Liver (tissue), 9 donors: ENCODE measurements around the gene LVRN. TPM values are rescaled to one million over a fixed set of nuclear protein-coding genes. Genes with fewer than 3 reads are reported as not detected.

Experiments
- DNase-seq: peaks from one replicate; pipeline ENCODE4 v3.0.0-alpha.2; 2017; ENCODE audit warnings: low spot score
- H3K27ac ChIP-seq, 2 donors: one replicate each; pipeline ENCODE4 v1.7.0; 2013; ENCODE audit warnings: inconsistent platforms in 2 of 2, low read length in 2 of 2, control low read depth in 1 of 2, low read depth in 1 of 2, mild to moderate bottlenecking in 1 of 2
- H3K27me3 ChIP-seq, 4 donors: one replicate each; pipeline versions ENCODE4 v1.6.1 to v1.7.0; 2013; ENCODE audit warnings: low read length in 3 of 4, inconsistent platforms in 1 of 4, mild to moderate bottlenecking in 1 of 4, moderate library complexity in 1 of 4; ENCODE audit not compliant: control insufficient read depth in 4 of 4, insufficient read depth in 4 of 4
- H3K36me3 ChIP-seq, 4 donors: one replicate each; pipeline versions ENCODE4 v1.6.1 to v1.7.0; 2013; ENCODE audit warnings: low read length in 3 of 4, mild to moderate bottlenecking in 3 of 4, low read depth in 1 of 4, moderate library complexity in 1 of 4; ENCODE audit not compliant: control insufficient read depth in 4 of 4, insufficient read depth in 3 of 4
- H3K4me1 ChIP-seq, 4 donors: one replicate each; pipeline versions ENCODE4 v1.6.1 to v1.7.0; 2013; ENCODE audit warnings: low read length in 3 of 4, mild to moderate bottlenecking in 3 of 4, moderate library complexity in 1 of 4; ENCODE audit not compliant: control insufficient read depth in 4 of 4, insufficient read depth in 4 of 4
- H3K4me3 ChIP-seq, 3 donors: one replicate each; pipeline versions ENCODE4 v1.6.1 to v1.7.0; 2013; ENCODE audit warnings: low read length in 3 of 3, control low read depth in 1 of 3, low read depth in 1 of 3, mild to moderate bottlenecking in 1 of 3
- H3K9ac ChIP-seq, 2 donors: one replicate each; pipeline ENCODE4 v1.7.0; 2013; ENCODE audit warnings: low read length in 2 of 2, mild to moderate bottlenecking in 2 of 2, moderate library complexity in 2 of 2, control low read depth in 1 of 2, low read depth in 1 of 2
- H3K9me3 ChIP-seq, 4 donors: one replicate each; pipeline versions ENCODE4 v1.6.1 to v1.7.0; 2013; ENCODE audit warnings: low read length in 3 of 4; ENCODE audit not compliant: control insufficient read depth in 4 of 4
- EGR1 ChIP-seq, 2 donors: IDR thresholded peaks; 2 replicates each; pipeline ENCODE4 v1.6.1; 2016 to 2018; ENCODE audit warnings: antibody characterized with exemption in 2 of 2, low read depth in 2 of 2
- FOXA1 ChIP-seq: IDR thresholded peaks from 2 replicates; pipeline ENCODE4 v1.6.1; 2016; ENCODE audit warnings: antibody characterized with exemption
- FOXA2 ChIP-seq: IDR thresholded peaks from 2 replicates; pipeline ENCODE4 v1.6.1; 2016; ENCODE audit warnings: antibody characterized with exemption
- GABPA ChIP-seq, 2 donors: IDR thresholded peaks in 1 of 2; conservative IDR thresholded peaks in 1 of 2; 2 replicates each; pipeline ENCODE4 v1.6.1; 2016; ENCODE audit warnings: antibody characterized with exemption in 2 of 2, mild to moderate bottlenecking in 1 of 2, moderate library complexity in 1 of 2
- HNF4A ChIP-seq, 2 donors: conservative IDR thresholded peaks; 2 replicates each; pipeline ENCODE4 v1.6.1; 2016; ENCODE audit warnings: antibody characterized with exemption in 2 of 2, mild to moderate bottlenecking in 2 of 2
- HNF4G ChIP-seq: IDR thresholded peaks from 2 replicates; pipeline ENCODE4 v1.6.1; 2016; ENCODE audit warnings: antibody characterized with exemption
- JUND ChIP-seq, 2 donors: IDR thresholded peaks; 2 replicates each; pipeline ENCODE4 v1.6.1; 2016; ENCODE audit warnings: antibody characterized with exemption in 2 of 2
- NR2F2 ChIP-seq: IDR thresholded peaks from 2 replicates; pipeline ENCODE4 v1.6.1; 2016; ENCODE audit warnings: antibody characterized with exemption
- RAD21 ChIP-seq, 2 donors: IDR thresholded peaks; 2 replicates each; pipeline ENCODE4 v1.6.1; 2016; ENCODE audit warnings: antibody characterized with exemption in 2 of 2, mild to moderate bottlenecking in 2 of 2
- RXRA ChIP-seq, 2 donors: IDR thresholded peaks; 2 replicates each; pipeline ENCODE4 v1.6.1; 2017 to 2018; ENCODE audit warnings: antibody characterized with exemption in 2 of 2, mild to moderate bottlenecking in 1 of 2
- SP1 ChIP-seq: IDR thresholded peaks from 2 replicates; pipeline ENCODE4 v1.6.1; 2018; ENCODE audit warnings: antibody characterized with exemption, mild to moderate bottlenecking
- TAF1 ChIP-seq: conservative IDR thresholded peaks from 2 replicates; pipeline ENCODE4 v1.6.1; 2016; ENCODE audit warnings: antibody characterized with exemption, mild to moderate bottlenecking
- YY1 ChIP-seq: IDR thresholded peaks from 2 replicates; pipeline ENCODE4 v1.6.1; 2016; ENCODE audit warnings: antibody characterized with exemption, mild to moderate bottlenecking
- WGBS: extraction: QIAGEN DNeasy Blood & Tissue Kit; methylation state at CpG from one replicate; pipeline ENCODE4 v1.1.7; 2013; 5-methylcytosine and 5-hydroxymethylcytosine counted together
- polyA plus RNA-seq, 2 donors: library from polyadenylated mRNA; stranded (reverse) in 1 of 2; unstranded in 1 of 2; fragments of 200-250 nt in 1 of 2; fragments of >200 nt in 1 of 2; fragmentation: Nextera tagmentation in 1 of 2; extraction: Ambion mirVana in 1 of 2; gene quantifications; one replicate each; pipeline versions ENCODE4 v1.2.1 to v1.2.3, GENCODE V29; 2013 to 2015
- total RNA-seq, 2 donors: library from RNA; depleted of rRNA; stranded (reverse); fragments of >200 nt; gene quantifications; one replicate each; pipeline ENCODE4 v1.2.3, GENCODE V29; 2014
- TF ChIP-seq, protein P1 (sequence below): IDR thresholded peaks from 2 replicates; pipeline ENCODE4 v1.6.1; 2016; ENCODE audit warnings: antibody characterized with exemption
- TF ChIP-seq, protein P2 (sequence below): IDR thresholded peaks from 2 replicates; pipeline ENCODE4 v1.6.1; 2016; ENCODE audit warnings: antibody characterized with exemption
- TF ChIP-seq, protein P3 (sequence below): IDR thresholded peaks from 2 replicates; pipeline ENCODE4 v1.6.1; 2016; ENCODE audit warnings: antibody characterized with exemption
- TF ChIP-seq, protein P4 (sequence below): IDR thresholded peaks from 2 replicates; pipeline ENCODE4 v1.6.1; 2016; ENCODE audit warnings: antibody characterized with exemption, mild to moderate bottlenecking
- TF ChIP-seq, protein P5 (sequence below): fragments of 150-350 bp; IDR thresholded peaks from 2 replicates; pipeline ENCODE4 v1.5.1; 2017; ENCODE audit warnings: improper control_type of control experiment, low read depth, low read length; ENCODE audit not compliant: missing input control
- donor health status: healthy.
- donor health status: healthy.
- donor health status: healthy.
- donor health status: healthy.
- donor health status: healthy.

The LVRN gene
- total and polyA plus RNA-seq, 4 donors = 0.05 to 0.17 (median 0.11) TPM; not detected in 1

DNA sequence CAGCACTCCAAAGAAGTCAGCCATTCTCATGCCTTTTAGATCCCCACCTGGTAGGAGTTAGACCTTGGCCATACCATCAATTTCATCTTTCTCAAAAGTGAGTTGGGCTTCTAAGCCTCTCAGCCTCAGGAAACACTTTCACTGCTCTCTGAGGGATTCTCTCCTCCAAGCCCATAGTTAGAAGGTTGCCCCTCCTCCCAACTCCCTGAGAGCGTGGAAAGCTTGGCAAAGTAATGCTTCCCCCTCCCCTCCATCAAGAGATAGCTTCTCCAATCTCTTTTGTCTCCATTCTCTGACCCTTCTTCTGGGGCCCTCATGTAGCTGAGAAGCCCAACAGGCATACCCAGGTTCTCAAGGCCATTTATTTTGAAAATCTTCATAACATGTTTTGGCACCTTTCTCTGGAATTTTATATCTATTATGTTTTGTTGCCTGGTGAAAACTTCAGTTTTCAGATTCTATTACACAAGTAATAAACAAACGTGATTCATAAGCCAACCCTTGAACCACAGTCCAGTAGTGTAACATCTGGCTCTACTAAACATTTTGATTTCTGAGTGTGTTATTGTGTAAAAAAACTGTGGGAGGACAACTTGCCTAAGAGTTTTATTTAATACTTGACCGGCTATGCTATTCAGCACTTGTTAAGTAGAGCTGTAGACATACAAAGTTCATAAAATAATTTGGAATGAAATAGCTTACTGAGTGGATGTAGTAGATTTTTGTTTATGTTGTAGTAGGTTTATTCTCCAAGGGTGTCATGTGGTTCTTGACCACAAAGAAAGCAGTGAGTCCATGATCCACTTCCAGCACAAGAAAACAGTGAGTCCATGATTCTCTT, 17.1 kb downstream of the LVRN start (continued):
- TF ChIP-seq, protein P1, sequence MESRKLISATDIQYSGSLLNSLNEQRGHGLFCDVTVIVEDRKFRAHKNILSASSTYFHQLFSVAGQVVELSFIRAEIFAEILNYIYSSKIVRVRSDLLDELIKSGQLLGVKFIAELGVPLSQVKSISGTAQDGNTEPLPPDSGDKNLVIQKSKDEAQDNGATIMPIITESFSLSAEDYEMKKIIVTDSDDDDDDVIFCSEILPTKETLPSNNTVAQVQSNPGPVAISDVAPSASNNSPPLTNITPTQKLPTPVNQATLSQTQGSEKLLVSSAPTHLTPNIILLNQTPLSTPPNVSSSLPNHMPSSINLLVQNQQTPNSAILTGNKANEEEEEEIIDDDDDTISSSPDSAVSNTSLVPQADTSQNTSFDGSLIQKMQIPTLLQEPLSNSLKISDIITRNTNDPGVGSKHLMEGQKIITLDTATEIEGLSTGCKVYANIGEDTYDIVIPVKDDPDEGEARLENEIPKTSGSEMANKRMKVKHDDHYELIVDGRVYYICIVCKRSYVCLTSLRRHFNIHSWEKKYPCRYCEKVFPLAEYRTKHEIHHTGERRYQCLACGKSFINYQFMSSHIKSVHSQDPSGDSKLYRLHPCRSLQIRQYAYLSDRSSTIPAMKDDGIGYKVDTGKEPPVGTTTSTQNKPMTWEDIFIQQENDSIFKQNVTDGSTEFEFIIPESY = no peak
- TF ChIP-seq, protein P2, sequence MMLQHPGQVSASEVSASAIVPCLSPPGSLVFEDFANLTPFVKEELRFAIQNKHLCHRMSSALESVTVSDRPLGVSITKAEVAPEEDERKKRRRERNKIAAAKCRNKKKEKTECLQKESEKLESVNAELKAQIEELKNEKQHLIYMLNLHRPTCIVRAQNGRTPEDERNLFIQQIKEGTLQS = no peak
- TF ChIP-seq, protein P3, sequence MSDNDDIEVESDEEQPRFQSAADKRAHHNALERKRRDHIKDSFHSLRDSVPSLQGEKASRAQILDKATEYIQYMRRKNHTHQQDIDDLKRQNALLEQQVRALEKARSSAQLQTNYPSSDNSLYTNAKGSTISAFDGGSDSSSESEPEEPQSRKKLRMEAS = no peak

DNA sequence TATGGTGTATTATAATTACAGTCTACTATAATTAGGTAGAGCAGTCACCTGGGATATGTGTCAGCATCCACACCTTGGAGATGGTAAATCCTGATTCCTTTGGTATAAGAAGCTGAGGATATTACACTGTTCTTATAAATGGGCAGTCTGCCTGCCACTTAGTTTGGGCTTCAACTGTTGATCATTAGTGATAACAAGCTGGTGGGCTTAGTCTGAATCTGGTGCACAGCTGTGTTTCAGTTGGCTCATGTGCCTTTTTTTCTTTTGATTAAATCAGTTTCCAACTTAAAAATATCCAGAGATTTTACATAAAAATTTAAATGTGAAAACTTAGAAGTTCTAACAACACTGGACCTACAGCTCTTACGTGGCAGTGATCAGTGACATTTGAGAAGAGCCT, 21.2 kb downstream of the LVRN start:
- no peak for TF ChIP-seq FOXA2
- TF ChIP-seq, protein P4, sequence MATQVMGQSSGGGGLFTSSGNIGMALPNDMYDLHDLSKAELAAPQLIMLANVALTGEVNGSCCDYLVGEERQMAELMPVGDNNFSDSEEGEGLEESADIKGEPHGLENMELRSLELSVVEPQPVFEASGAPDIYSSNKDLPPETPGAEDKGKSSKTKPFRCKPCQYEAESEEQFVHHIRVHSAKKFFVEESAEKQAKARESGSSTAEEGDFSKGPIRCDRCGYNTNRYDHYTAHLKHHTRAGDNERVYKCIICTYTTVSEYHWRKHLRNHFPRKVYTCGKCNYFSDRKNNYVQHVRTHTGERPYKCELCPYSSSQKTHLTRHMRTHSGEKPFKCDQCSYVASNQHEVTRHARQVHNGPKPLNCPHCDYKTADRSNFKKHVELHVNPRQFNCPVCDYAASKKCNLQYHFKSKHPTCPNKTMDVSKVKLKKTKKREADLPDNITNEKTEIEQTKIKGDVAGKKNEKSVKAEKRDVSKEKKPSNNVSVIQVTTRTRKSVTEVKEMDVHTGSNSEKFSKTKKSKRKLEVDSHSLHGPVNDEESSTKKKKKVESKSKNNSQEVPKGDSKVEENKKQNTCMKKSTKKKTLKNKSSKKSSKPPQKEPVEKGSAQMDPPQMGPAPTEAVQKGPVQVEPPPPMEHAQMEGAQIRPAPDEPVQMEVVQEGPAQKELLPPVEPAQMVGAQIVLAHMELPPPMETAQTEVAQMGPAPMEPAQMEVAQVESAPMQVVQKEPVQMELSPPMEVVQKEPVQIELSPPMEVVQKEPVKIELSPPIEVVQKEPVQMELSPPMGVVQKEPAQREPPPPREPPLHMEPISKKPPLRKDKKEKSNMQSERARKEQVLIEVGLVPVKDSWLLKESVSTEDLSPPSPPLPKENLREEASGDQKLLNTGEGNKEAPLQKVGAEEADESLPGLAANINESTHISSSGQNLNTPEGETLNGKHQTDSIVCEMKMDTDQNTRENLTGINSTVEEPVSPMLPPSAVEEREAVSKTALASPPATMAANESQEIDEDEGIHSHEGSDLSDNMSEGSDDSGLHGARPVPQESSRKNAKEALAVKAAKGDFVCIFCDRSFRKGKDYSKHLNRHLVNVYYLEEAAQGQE = no peak
- no peak for TF ChIP-seq GABPA (IDR thresholded peaks at IDR 0.05 in 1 of 2, conservative IDR thresholded peaks at IDR 0.05 in 1 of 2)
- no peak for TF ChIP-seq EGR1 (IDR thresholded peaks at IDR 0.05; ENCODE audit: low read depth in 2 of 2)
- TF ChIP-seq FOXA1 = no peak
- TF ChIP-seq YY1 = no peak
- TF ChIP-seq, protein P3 = no peak
- no peak for TF ChIP-seq RXRA (IDR thresholded peaks at IDR 0.05)
- TF ChIP-seq, protein P1 = no peak
- TF ChIP-seq SP1 = no peak
- TF ChIP-seq JUND (IDR thresholded peaks at IDR 0.05) = no peak
- TF ChIP-seq RAD21 (IDR thresholded peaks at IDR 0.05) = no peak
- TF ChIP-seq, protein P2 = no peak
- TF ChIP-seq, protein P5, sequence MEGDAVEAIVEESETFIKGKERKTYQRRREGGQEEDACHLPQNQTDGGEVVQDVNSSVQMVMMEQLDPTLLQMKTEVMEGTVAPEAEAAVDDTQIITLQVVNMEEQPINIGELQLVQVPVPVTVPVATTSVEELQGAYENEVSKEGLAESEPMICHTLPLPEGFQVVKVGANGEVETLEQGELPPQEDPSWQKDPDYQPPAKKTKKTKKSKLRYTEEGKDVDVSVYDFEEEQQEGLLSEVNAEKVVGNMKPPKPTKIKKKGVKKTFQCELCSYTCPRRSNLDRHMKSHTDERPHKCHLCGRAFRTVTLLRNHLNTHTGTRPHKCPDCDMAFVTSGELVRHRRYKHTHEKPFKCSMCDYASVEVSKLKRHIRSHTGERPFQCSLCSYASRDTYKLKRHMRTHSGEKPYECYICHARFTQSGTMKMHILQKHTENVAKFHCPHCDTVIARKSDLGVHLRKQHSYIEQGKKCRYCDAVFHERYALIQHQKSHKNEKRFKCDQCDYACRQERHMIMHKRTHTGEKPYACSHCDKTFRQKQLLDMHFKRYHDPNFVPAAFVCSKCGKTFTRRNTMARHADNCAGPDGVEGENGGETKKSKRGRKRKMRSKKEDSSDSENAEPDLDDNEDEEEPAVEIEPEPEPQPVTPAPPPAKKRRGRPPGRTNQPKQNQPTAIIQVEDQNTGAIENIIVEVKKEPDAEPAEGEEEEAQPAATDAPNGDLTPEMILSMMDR = no peak
- no peak for TF ChIP-seq NR2F2
- TF ChIP-seq TAF1 = no peak
- no peak for TF ChIP-seq HNF4A (conservative IDR thresholded peaks at IDR 0.05)
- TF ChIP-seq HNF4G = no peak
- H3K27me3 ChIP-seq = no peaks in the 10 kb centered on the region
- no peak for DNase-seq
- H3K36me3 ChIP-seq = no peaks in the 10 kb centered on the region
- no peak overlapping the region for H3K9ac ChIP-seq
- H3K4me3 ChIP-seq = no peak overlapping the region
- no peaks in the 10 kb centered on the region for H3K9me3 ChIP-seq
- no peak overlapping the region for H3K27ac ChIP-seq
- H3K4me1 ChIP-seq = no peaks in the 10 kb centered on the region
- 94% methylated on average over 1 of the region's 1 CpG for WGBS
